Uterus (tissue), 2 donors: ENCODE measurements around the gene CTTN.

ENCODE experiments used
- CTCF ChIP-seq, 4 experiments: fragments of 200-600 bp in 2 of 4; fragments of 450-650 bp in 2 of 4; sonication (generic) in 2 of 4; IDR thresholded peaks; one replicate each; pipeline ENCODE4 v1.5.1; 2016 to 2019; ENCODE audit warnings: antibody characterized with exemption in 4 of 4, mild to moderate bottlenecking in 2 of 4, moderate library complexity in 1 of 4
- POLR2A ChIP-seq, 2 donors: fragments of 450-650 bp; IDR thresholded peaks; one replicate each; pipeline ENCODE4 v1.6.1; 2016; ENCODE audit warnings: antibody characterized with exemption in 2 of 2, mild to moderate bottlenecking in 1 of 2, moderate library complexity in 1 of 2

DNA sequence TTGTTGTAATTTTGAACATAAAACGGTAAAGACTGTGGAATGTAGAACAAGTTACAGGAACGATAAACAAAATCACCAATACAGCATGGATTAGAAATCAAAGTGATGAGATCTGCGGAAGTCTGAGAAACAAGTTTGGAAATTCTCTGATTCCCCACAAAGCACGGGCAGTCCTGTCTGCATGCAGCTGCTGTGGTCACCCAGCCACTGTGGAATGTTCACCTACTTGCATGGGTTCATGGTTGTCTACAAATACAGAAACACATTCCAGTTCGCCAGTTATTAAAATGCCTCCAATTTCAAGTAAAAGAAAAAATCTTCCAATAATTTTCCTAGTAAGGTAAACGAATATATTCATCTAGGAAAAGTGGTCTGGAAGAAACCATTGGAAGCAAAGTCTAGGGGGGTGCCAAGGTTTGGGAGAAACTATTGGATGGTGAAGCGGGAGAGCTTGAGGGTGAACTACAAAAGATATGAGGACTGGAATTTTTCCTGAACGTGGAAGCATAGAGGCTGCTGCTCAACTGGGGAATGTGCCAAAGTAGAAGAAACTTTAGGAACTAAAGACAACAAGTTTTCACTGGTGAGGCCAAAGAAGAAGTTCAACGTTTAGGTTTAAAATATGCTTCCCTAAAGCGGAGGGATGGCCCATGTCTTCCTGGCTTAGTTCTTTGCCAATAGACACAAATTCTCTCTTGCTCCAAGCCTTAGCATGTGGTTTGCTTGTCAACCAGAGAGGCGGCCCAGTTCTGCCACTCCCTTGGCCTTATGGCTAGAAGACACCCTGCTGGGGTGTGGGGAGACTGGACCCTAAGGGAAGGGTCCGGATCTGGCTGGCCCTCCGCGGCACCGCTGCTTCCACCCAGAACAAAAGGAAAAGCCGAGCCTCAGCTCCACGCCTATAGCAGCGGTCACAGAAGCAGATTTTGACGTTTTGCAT lies 70.2 kb downstream of the CTTN start:
- TF ChIP-seq CTCF (IDR thresholded peaks at IDR 0.05) (no peak), POLR2A (IDR thresholded peaks at IDR 0.05) (no peak)
